Activated naive CD4-positive, alpha-beta T cell treated with Interleukin-2 at 50 U/mL for 16 hours (primary cell): Measurements from ENCODE around the gene SCART1.
"Not testable (repeated sequence)": the region's sequence is repeated elsewhere in the genome, so short reads cannot be mapped to it uniquely, and the experiment has no call there.

ENCODE experiments used
- DNase-seq: peaks from one replicate; pipeline ENCODE4 v3.0.0-alpha.2; 2020

Gene SCART1

GRCh38 chr10:133438711-133439273, 15.0 kb upstream of the SCART1 start:
- no peak for DNase-seq

GRCh38 chr10:133439517-133440461, 14.0 kb upstream of the SCART1 start:
- DNase-seq, result no peak

- no peak for DNase-seq
Measured at GRCh38 chr10:133440633-133441285, 13.0 kb upstream of the SCART1 start.

GRCh38 chr10:133441356-133441755, 12.4 kb upstream of the SCART1 start:
- not testable (repeated sequence) for DNase-seq

GRCh38 chr10:133441780-133442179, 12.0 kb upstream of the SCART1 start:
- DNase-seq, result no peak

GRCh38 chr10:133442191-133442966, 11.4 kb upstream of the SCART1 start:
- peak; percentile 45 for DNase-seq

- DNase-seq, result no peak
Measured at GRCh38 chr10:133442967-133443924, 10.5 kb upstream of the SCART1 start.

GRCh38 chr10:133444342-133445267, 9.1 kb upstream of the SCART1 start:
- no peak for DNase-seq

GRCh38 chr10:133445268-133445732, 8.4 kb upstream of the SCART1 start:
- DNase-seq, result no peak

- no peak for DNase-seq
Measured at GRCh38 chr10:133445751-133446708, 7.7 kb upstream of the SCART1 start.

- DNase-seq, result no peak
Measured at GRCh38 chr10:133446979-133447378, 6.8 kb upstream of the SCART1 start.

GRCh38 chr10:133448120-133448519, 5.6 kb upstream of the SCART1 start:
- no peak for DNase-seq

GRCh38 chr10:133451346-133451745, 2.4 kb upstream of the SCART1 start:
- DNase-seq, result no peak

GRCh38 chr10:133452453-133452852, 1.3 kb upstream of the SCART1 start:
- no peak for DNase-seq

- DNase-seq, result no peak
Measured at GRCh38 chr10:133454204-133454893, 604 bp downstream of the SCART1 start.

GRCh38 chr10:133455196-133455595, 1.5 kb downstream of the SCART1 start:
- no peak for DNase-seq

- DNase-seq, result no peak
Measured at GRCh38 chr10:133455611-133456031, 1.9 kb downstream of the SCART1 start.
